Neural progenitor cell (in vitro differentiated cells): ENCODE measurements around the gene SHROOM3.

Experiments used
- CTCF ChIP-seq: fragments of 200-600 bp; sonication (generic); IDR thresholded peaks from 2 replicates; pipeline ENCODE4 v1.5.1; 2017; ENCODE audit warnings: antibody characterized with exemption, mild to moderate bottlenecking
- EZH2phosphoT487 ChIP-seq: fragments of 200-600 bp; sonication (generic); IDR thresholded peaks from 2 replicates; pipeline ENCODE4 v1.6.1; 2017; ENCODE audit warnings: antibody characterized with exemption

GRCh38 chr4:76569706-76570105 lies 134.7 kb downstream of the SHROOM3 start:
- TF ChIP-seq CTCF, result no peak
- no peak for TF ChIP-seq EZH2phosphoT487
